Fibroblast of skin of right quadriceps (primary cell): ENCODE data around the gene PPRC1.
"Not testable (repeated sequence)": the region's sequence is repeated elsewhere in the genome, so short reads cannot be mapped to it uniquely, and the experiment has no call there.

Experiments used
- DNase-seq: peaks from one replicate; pipeline ENCODE4 v3.0.0-alpha.2; 2013

Gene PPRC1

DNA sequence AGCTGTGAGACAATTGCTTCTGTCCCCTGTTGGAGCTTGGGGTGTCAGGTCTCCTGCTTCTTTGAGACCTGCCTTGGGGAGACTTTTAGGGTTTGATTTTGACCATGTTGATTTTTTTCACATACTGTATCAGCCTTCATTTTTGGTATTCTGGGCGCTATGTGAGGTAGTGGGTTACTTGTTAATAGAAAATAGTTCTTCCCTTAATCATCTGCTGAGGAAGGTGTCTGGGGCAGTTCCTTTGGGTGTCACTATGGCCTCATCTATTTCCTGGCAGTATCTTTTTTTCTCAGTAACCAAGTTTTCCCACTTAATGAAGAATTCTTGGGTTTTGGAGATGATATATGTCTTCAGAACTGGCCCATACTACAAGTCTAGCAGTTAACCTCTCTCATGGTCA lies 14.7 kb downstream of the PPRC1 start:
- no peak for DNase-seq

DNA sequence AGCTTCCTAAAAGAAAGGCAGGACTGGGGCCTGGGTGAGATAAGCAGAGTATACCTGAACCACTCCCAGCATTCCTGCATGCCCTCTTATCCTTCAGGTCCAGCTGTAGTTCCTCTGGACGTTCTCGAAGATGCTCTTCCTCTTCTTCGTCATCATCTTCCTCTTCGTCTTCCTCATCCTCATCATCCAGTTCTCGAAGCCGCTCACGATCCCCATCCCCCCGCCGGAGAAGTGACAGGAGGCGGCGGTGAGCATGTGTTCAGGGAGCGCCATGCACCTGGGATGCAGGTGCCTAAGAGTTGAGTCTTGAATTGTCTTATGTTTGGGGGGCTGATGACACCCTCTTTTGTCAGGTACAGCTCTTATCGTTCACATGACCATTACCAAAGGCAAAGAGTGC lies 15.4 kb downstream of the PPRC1 start:
- no peak for DNase-seq

DNA sequence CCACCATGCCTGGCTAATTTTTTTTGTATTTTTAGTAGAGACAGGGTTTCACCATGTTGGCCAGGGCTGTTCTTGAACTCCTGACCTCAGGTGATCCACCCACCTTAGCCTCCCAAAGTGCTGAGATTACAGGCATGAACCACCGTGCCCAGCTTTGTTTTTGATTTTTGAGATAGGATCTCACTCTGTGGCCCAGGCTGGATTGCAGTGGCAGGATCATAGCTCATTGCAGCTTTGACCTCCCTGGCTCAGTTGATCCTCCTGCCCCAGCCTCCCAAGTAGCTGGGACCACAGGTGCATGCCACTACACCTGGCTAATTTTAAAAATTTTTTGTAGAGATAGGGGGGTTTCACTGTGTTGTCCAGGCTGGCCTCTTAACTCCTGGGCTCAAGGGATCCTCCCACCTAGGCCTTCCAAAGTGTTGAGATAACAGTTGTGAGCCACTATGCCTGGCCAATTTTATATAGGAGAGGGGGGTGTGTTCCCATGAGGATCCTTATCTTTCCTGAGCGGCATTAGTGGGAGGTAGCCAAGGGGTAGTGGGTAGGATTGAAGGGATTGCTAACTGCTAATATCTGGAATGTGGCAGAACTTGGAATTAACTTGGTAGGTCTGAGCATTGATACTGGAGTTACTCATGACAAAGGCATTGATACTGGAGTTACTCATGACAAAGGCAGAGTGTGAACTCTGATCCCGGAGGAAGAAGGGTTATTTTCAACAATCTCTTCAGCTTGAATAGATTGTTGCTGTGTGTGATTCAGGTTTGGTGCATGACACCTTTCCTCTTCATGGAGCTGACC lies 18.3 kb downstream of the PPRC1 start:
- DNase-seq = peak; percentile 72

GRCh38 chr10:102151774-102152544 lies 19.1 kb downstream of the PPRC1 start, which contains the start of gene NOLC1:
NOLC1 (plus strand) TSS chr10:102152389; CDS start chr10:102152411, 22 bp downstream.
- DNase-seq = peak; percentile 99

GRCh38 chr10:102152545-102152890 lies 19.7 kb downstream of the PPRC1 start:
- no peak for DNase-seq

DNA sequence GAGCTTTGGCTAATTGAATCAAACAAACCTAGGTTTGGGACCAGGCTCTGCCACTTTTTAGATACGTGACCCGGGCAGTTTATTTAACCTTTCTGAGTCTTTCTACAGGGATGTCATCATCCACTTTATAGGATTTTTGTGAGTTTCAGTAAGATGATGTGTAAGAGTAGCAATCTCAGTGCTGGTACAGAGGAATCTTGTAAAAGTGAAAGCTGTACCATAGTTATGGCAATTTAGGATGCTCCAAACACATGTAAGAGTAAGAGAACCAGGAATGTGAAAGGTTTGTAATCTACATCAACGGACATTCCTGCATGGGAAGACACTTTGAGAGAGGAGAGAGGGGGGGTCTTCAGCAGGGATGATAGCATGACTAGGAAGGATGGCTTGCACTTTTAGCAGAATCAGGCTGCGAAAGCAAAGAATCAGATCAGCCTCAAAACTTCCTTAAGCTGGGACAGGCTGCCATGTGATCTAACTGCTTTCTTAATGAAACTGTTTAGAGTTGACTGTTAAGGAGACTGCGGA lies 20.3 kb downstream of the PPRC1 start:
- no peak for DNase-seq

DNA sequence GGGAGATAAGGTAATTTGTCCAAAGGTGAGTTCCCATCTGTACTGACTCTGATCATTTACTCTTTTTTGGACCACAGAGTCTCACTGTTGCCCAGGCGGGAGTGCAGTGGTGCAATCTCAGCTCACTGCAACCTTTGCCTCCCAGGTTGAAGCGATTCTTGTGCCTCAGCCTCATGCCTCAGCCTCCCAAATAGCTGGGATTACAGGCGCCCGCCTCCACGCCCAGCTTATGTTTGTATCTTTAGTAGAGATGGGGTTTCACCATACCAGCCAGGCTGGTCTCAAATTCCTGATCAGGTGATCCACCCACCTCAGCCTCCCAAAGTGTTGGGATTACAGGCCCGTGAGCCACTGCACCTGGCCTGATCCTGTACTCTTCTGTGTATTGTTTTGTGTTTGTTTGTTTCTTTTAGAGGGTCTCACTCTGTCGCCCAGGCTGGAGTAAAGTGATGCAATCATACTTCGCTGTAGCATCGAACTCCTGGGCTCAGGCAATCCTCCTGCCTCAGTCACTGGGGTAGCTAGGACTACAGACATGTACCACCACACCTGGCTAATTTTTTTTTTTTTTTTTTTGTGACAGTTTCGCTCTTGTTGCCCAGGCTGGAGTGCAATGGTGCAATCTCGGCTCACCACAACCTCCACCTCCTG lies 21.8 kb downstream of the PPRC1 start:
- DNase-seq = no peak

GRCh38 chr10:102157224-102157623 lies 24.4 kb downstream of the PPRC1 start:
- DNase-seq = no peak

GRCh38 chr10:102159051-102159597 lies 26.3 kb downstream of the PPRC1 start:
- peak; percentile 25 for DNase-seq

GRCh38 chr10:102159831-102160230 lies 27.0 kb downstream of the PPRC1 start:
- DNase-seq = no peak

- no peak for DNase-seq
Observed at GRCh38 chr10:102163342-102163989, 30.6 kb downstream of the PPRC1 start.

- DNase-seq = peak; percentile 18
Observed at GRCh38 chr10:102167861-102168260, 35.0 kb downstream of the PPRC1 start.

GRCh38 chr10:102170602-102171001 lies 37.8 kb downstream of the PPRC1 start:
- no peak for DNase-seq

GRCh38 chr10:102172288-102172687 lies 39.4 kb downstream of the PPRC1 start:
- DNase-seq = no peak

- DNase-seq = peak; percentile 73
Observed at GRCh38 chr10:102175415-102175814, 42.6 kb downstream of the PPRC1 start.

DNA sequence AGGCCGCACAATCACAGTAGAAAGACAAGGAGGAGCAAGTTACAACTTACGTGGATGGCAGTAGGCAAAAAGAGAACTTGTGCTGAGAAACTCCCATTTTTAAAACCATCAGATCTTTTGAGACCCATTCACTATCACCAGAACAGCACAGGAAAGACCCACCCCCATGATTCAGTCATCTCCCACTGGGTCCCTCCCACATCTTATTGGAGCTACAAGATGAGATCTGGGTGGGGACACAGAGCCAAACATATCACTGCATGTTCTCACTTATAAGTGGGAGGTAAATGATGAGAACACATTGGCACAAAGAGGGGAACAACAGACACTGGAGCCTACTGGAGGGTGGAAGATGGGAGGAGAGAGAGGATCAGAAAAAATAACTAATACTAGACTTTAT lies 51.8 kb downstream of the PPRC1 start:
- no peak for DNase-seq

GRCh38 chr10:102185272-102185671 lies 52.4 kb downstream of the PPRC1 start:
- DNase-seq = no peak

- DNase-seq = no peak
Observed at GRCh38 chr10:102185811-102186527, 53.1 kb downstream of the PPRC1 start.

DNA sequence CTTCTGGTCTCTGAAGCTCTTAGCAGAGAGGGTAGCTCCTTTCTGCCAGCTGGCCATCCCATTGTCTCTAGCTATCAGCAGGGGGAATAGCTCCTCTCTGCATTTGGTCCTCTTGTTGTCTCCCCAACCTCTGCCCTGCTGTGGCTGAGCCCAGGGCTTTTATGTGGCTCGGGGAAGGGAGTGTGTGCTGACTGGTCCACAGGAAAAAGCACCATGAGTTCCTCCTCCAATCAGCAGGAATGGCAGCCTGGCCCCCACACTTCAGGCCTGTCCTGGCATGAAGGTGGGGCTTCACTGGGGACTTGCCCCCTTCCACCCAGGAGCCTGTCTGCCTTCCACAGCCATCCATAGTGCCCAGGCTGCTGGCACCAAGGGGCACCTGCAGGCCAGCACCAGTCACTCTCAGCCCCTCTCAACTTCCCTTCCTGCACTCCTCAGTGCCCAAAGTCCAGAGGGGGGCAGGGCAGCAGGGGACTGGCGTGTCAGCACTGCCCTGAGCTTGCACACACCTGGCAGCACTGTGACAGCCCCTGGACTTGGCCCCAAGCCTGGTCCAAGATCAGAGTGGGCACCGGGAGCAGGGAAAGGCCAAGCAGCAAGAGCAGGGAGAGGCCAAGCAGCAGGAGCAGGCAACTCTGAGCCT lies 55.6 kb downstream of the PPRC1 start:
- no peak for DNase-seq

- DNase-seq = not testable (repeated sequence)
Observed at GRCh38 chr10:102188941-102189898, 56.4 kb downstream of the PPRC1 start.
